Esophagus muscularis mucosa (tissue), 4 donors: ENCODE results near the gene SPAG7. TPM values are rescaled to one million over a fixed set of nuclear protein-coding genes. Genes with fewer than 3 reads are reported as not detected.

Experiments used
- DNase-seq: peaks from one replicate; pipeline ENCODE4 v3.0.0-alpha.2; 2017; ENCODE audit errors: extremely low spot score
- H3K27ac ChIP-seq, 4 donors: fragments of 200-600 bp; sonication (generic); replicated peaks in 1 of 4; 1 replicate in 3 of 4; 2 replicates in 1 of 4; pipeline ENCODE4 v1.5.1; 2016 to 2019; ENCODE audit warnings: mild to moderate bottlenecking in 1 of 4
- H3K27me3 ChIP-seq, 4 donors: fragments of 200-600 bp; sonication (generic); one replicate each; pipeline versions ENCODE4 v1.5.1 to v1.6.0; 2016 to 2019
- H3K36me3 ChIP-seq, 4 donors: fragments of 200-600 bp; sonication (generic); one replicate each; pipeline ENCODE4 v1.5.1; 2016 to 2019
- H3K4me1 ChIP-seq, 4 donors: fragments of 200-600 bp; sonication (generic); one replicate each; pipeline ENCODE4 v1.5.1; 2016 to 2019
- H3K4me3 ChIP-seq, 4 donors: fragments of 200-600 bp; sonication (generic); 1 replicate in 2 of 4; 2 replicates in 2 of 4; pipeline ENCODE4 v1.5.1; 2016 to 2019; ENCODE audit warnings: mild to moderate bottlenecking in 4 of 4, moderate library complexity in 1 of 4
- H3K9me3 ChIP-seq, 4 donors: fragments of 200-600 bp; sonication (generic); 1 replicate in 3 of 4; 2 replicates in 1 of 4; pipeline ENCODE4 v1.5.1; 2016 to 2019
- EP300 ChIP-seq: sonication (generic); formaldehyde crosslinking; IDR thresholded peaks from one replicate; pipeline ENCODE4 v1.6.1; 2017; ENCODE audit warnings: antibody characterized with exemption
- POLR2A ChIP-seq: fragments of 450-650 bp; IDR thresholded peaks from one replicate; pipeline ENCODE4 v1.6.1; 2017; ENCODE audit warnings: antibody characterized with exemption, moderate library complexity, mild to moderate bottlenecking, low read depth
- POLR2AphosphoS5 ChIP-seq, 2 donors: sonication (generic); formaldehyde crosslinking; IDR thresholded peaks; one replicate each; pipeline ENCODE4 v1.6.1; 2017; ENCODE audit warnings: antibody characterized with exemption in 2 of 2
- WGBS: methylation state at CpG from one replicate; pipeline ENCODE4 v1.1.5; 2018; 5-methylcytosine and 5-hydroxymethylcytosine counted together
- intact Hi-C: fragments of 100-400 bp; cut with DNase I; formaldehyde crosslinking; loops from one replicate; pipeline ENCODE4 v1.15.1; 2023
- total RNA-seq, 4 donors: library from RNA; depleted of rRNA; stranded (reverse); fragments of >200 nt; gene quantifications; one replicate each; pipeline versions ENCODE4 v1.1.0 to v1.2.1, GENCODE V29; 2016
- TF ChIP-seq, protein P1 (sequence below), 3 experiments: fragments of 200-600 bp in 2 of 3; fragments of 450-650 bp in 1 of 3; sonication (generic) in 2 of 3; IDR thresholded peaks; one replicate each; pipeline ENCODE4 v1.5.1; 2017 to 2019; ENCODE audit warnings: antibody characterized with exemption in 3 of 3, mild to moderate bottlenecking in 2 of 3, moderate library complexity in 1 of 3

The SPAG7 gene
- total RNA-seq, 4 donors from 2014 or later: 45.5 to 74.7 (median 63.6) TPM

DNA sequence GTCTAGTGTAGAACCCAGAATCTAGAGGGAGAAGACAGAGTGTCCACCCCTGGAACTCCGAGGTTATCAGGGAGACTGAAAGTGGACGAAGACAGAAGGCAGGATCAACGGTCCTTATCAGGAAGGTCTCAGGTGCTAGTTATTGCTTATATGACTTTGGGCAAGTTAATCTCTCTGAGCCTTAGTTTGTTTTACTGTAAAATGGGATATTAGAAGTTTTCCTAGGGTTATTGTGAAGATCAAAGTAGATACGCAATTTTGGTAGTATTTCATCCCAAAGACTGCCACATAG lies 26.4 kb downstream of the SPAG7 start:
- intact Hi-C loops: no loop called here
- H3K4me1 ChIP-seq: peaks cover 49 to 82% (median 75%) of the 10 kb centered on the region in 4 donors
- 63% methylated on average over 4 of the region's 4 CpGs for WGBS
- H3K27me3 ChIP-seq: no peaks in the 10 kb centered on the region
- H3K36me3 ChIP-seq: peaks cover 30 to 68% (median 64%) of the 10 kb centered on the region in 4 donors
- TF ChIP-seq POLR2A: no peak
- TF ChIP-seq, protein P1, sequence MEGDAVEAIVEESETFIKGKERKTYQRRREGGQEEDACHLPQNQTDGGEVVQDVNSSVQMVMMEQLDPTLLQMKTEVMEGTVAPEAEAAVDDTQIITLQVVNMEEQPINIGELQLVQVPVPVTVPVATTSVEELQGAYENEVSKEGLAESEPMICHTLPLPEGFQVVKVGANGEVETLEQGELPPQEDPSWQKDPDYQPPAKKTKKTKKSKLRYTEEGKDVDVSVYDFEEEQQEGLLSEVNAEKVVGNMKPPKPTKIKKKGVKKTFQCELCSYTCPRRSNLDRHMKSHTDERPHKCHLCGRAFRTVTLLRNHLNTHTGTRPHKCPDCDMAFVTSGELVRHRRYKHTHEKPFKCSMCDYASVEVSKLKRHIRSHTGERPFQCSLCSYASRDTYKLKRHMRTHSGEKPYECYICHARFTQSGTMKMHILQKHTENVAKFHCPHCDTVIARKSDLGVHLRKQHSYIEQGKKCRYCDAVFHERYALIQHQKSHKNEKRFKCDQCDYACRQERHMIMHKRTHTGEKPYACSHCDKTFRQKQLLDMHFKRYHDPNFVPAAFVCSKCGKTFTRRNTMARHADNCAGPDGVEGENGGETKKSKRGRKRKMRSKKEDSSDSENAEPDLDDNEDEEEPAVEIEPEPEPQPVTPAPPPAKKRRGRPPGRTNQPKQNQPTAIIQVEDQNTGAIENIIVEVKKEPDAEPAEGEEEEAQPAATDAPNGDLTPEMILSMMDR (IDR thresholded peaks at IDR 0.05): no peak
- no peak for DNase-seq
- peak overlapping the region; percentile 77 to 87 (median 78) for H3K4me3 ChIP-seq
- H3K27ac ChIP-seq: peak overlapping the region; percentile 91 to 97 (median 94)
- no peaks in the 10 kb centered on the region for H3K9me3 ChIP-seq

DNA sequence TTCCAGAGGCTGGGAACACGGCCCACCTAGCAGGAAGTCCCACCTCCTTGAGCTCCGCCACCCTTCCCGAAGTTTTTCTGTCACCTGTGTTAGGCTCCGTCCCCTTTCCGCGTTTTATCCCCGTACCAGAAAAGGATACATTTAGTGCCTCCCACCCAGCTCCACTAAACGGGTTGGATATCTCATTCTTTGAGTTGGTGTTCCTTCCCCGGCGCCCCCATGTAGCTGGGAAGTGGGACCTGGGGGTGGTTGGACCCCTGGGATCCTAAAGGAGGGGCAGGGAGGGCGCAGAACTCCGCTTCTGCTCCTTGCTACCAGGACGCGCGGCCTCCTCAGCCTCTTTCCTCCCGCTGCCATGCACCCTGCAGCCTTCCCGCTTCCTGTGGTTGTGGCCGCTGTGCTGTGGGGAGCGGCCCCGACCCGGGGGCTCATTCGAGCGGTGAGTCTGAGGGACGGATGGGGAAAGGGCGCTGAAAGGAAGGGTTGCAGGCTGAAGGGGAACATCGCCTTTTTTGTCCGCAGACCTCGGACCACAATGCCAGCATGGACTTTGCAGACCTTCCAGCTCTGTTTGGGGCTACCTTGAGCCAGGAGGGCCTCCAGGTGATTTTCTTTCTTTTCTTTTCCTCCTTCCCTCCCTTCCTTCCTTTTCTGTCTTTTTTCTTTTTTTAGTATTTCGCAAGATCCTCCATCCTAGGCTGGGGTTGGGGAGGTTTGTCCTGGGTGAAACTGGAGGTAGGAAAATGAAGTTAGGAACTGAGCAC lies 26.9 kb downstream of the SPAG7 start:
- under 1% methylated on average over 29 of the region's 29 CpGs for whole genome bisulfite sequencing
- Histone ChIP-seq H3K27me3 (no peaks in the 10 kb centered on the region), H3K36me3 (peaks cover 30 to 68% (median 62%) of the 10 kb centered on the region in 4 donors), H3K9me3 (no peaks in the 10 kb centered on the region), H3K27ac (peak overlapping the region; percentile 91 to 97 (median 94)), H3K4me3 (peak overlapping the region; percentile 77 to 87 (median 78)), H3K4me1 (peaks cover 44 to 76% (median 70%) of the 10 kb centered on the region in 4 donors)
- intact Hi-C loops: no loop called here
- TF ChIP-seq POLR2A (no peak), EP300 (no peak), POLR2AphosphoS5 (IDR thresholded peaks at IDR 0.05) (no peak)
- TF ChIP-seq, protein P1 (IDR thresholded peaks at IDR 0.05): no peak
- no peak for DNase-seq

DNA sequence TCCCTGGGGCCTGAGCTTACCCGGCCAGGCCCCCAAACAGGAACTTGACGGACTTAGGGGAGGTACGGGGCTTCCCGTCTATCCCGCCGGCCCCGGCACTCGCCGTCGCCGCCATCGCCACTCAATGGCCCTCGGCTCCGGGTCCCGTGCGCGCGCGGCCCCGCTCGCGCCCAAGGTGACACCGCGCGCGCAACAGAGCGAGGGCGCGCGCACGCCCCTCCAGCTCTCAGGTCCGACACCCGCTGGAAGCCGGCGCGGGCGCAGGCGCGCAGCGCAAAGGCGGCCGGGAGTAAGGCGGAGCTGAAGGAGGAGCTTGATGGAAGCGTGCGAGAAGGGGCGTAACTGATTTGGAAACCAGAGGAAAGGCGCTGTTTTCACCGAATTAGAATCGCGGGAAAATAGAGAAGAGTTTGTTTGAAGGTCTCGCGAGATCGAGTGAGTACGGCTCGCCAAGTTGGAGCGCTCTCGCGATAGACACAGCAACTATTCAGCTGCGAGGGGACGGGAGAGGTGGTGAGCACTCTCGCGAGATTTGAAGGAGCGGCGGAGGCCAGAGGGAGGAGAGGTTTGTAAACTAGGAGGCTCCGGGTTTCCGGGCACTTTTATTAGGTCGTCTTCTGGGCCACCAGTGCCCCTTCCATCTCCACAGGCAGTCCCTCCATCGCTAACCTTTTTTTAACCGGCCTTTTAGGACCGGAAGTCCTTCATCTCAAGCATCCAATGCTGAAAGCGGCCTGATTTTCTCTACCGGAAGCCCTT lies 27.6 kb downstream of the SPAG7 start, which contains the start of the genes RNF167 and SLC25A11:
Gene RNF167 (plus strand): TSS at position 473 of the 759 bp plus-strand sequence. CDS start 642 bp downstream, outside the sequence.
Gene SLC25A11 (minus strand): TSS at position 251 of the 759 bp plus-strand sequence. CDS start 136 bp downstream, at position 115.
- WGBS: under 1% methylated on average over 53 of the region's 72 CpGs
- Histone ChIP-seq H3K9me3 (no peaks in the 10 kb centered on the region), H3K4me1 (peaks cover 36 to 69% (median 62%) of the 10 kb centered on the region in 4 donors), H3K27ac (peak within 1 kb of the TSS; percentile 91 to 97 (median 94)), H3K36me3 (peaks cover 30 to 63% (median 55%) of the 10 kb centered on the region in 4 donors), H3K4me3 (peak within 1 kb of the TSS; percentile 77 to 87 (median 78)), H3K27me3 (no peaks in the 10 kb centered on the region)
- peak; percentile 99 for DNase-seq
- TF ChIP-seq EP300 (no peak), POLR2AphosphoS5 (IDR thresholded peaks at IDR 0.05) (peak; percentile 73 to 93), POLR2A (peak; percentile 56)
- TF ChIP-seq, protein P1 (IDR thresholded peaks at IDR 0.05): peak in 1 of 3 experiments; percentile 33
- intact Hi-C loops: loop anchor here (5.0 kb wide), 1 partner anchor 47 kb away; the partner anchor contains the start of gene CAMTA2

DNA sequence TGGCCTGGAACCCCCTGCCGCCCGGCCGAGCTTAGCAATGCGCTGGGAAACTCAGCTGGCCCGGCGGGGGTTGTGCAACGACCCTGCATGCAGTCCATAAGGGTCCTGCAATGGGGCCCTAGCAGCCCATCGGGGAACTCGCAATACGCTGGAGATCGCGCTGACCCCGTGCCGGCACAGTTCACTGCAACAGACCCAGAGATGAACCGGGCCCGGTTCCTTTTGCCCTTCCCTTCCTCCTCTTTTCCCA lies 28.1 kb downstream of the SPAG7 start:
- WGBS: 0% methylated on average over 2 of the region's 16 CpGs
- Histone ChIP-seq H3K27me3 (no peaks in the 10 kb centered on the region), H3K9me3 (no peaks in the 10 kb centered on the region), H3K4me1 (peaks cover 33 to 68% (median 60%) of the 10 kb centered on the region in 4 donors), H3K4me3 (peak overlapping the region; percentile 77 to 87 (median 78)), H3K36me3 (peaks cover 24 to 58% (median 50%) of the 10 kb centered on the region in 4 donors), H3K27ac (peak overlapping the region; percentile 91 to 97 (median 94))
- intact Hi-C loops: loop anchor here (5.0 kb wide), 1 partner anchor 48 kb away; the partner anchor contains the start of gene CAMTA2
- no peak for DNase-seq
- TF ChIP-seq EP300: no peak
- TF ChIP-seq, protein P1 (IDR thresholded peaks at IDR 0.05): no peak
- no peak for TF ChIP-seq POLR2AphosphoS5 (IDR thresholded peaks at IDR 0.05)
- no peak for TF ChIP-seq POLR2A
